HEK293T (cell line): ENCODE results near the gene GUCY1A1.

Source experiments
- PKNOX1 ChIP-seq: fragments of 450-650 bp; IDR thresholded peaks from 2 replicates; pipeline ENCODE4 v1.6.1; 2016
- SUZ12 ChIP-seq: fragments of 450-650 bp; IDR thresholded peaks from 2 replicates; pipeline ENCODE4 v1.6.1; 2016; ENCODE audit warnings: mild to moderate bottlenecking

- TF ChIP-seq SUZ12: no peak
- TF ChIP-seq PKNOX1: no peak
Observed at GRCh38 chr4:155703486-155704247, 37.0 kb downstream of the GUCY1A1 start.
